HG03521 (cell line): ENCODE data around the gene LRG1.
"Not testable (repeated sequence)": the region's sequence is repeated elsewhere in the genome, so short reads cannot be mapped to it uniquely, and the experiment has no call there.

Experiments used
- ATAC-seq: cut with Tn5 transposase; IDR thresholded peaks from one replicate; pipeline ENCODE4 v1.9.1; 2021; ENCODE audit warnings: mild to moderate bottlenecking, moderate library complexity; ENCODE audit not compliant: unreplicated experiment

Gene LRG1

GRCh38 chr19:4531562-4532165, 8.2 kb downstream of the LRG1 start:
- ATAC-seq, result no peak

- no peak for ATAC-seq
These were observed 9.8 kb downstream of the LRG1 start for GRCh38 chr19:4529924-4530522.

- ATAC-seq, result no peak
These were observed 11.0 kb downstream of the LRG1 start for GRCh38 chr19:4528843-4529242.

GRCh38 chr19:4527377-4527776, 12.5 kb downstream of the LRG1 start:
- not testable (repeated sequence) for ATAC-seq

- ATAC-seq, result no peak
These were observed 14.3 kb downstream of the LRG1 start for GRCh38 chr19:4525563-4526002.

- no peak for ATAC-seq
These were observed 14.9 kb downstream of the LRG1 start for GRCh38 chr19:4524808-4525562.

- no peak for ATAC-seq
These were observed 16.3 kb downstream of the LRG1 start for GRCh38 chr19:4523306-4524110.

- ATAC-seq, result no peak
These were observed 17.4 kb downstream of the LRG1 start for GRCh38 chr19:4522291-4523002.

GRCh38 chr19:4521888-4522242, 18.0 kb downstream of the LRG1 start:
- no peak for ATAC-seq

- ATAC-seq, result no peak
These were observed 18.5 kb downstream of the LRG1 start for GRCh38 chr19:4521170-4521887.

- ATAC-seq, result no peak
These were observed 20.1 kb downstream of the LRG1 start for GRCh38 chr19:4519521-4520277.

GRCh38 chr19:4519172-4519496, 20.7 kb downstream of the LRG1 start:
- no peak for ATAC-seq

- no peak for ATAC-seq
These were observed 21.3 kb downstream of the LRG1 start, which contains the start of gene PLIN4 for GRCh38 chr19:4518345-4519171. Gene PLIN4, minus strand, starts transcription at chr19:4518486. Its CDS starts 214 bp downstream, at chr19:4518272.

GRCh38 chr19:4517451-4518057, 22.3 kb downstream of the LRG1 start:
- no peak for ATAC-seq

- ATAC-seq, result no peak
These were observed 22.9 kb downstream of the LRG1 start for GRCh38 chr19:4516939-4517300.

- no peak for ATAC-seq
These were observed 23.5 kb downstream of the LRG1 start for GRCh38 chr19:4516199-4516938.

GRCh38 chr19:4515732-4516131, 24.1 kb downstream of the LRG1 start:
- ATAC-seq, result no peak

- ATAC-seq, result no peak
These were observed 26.6 kb downstream of the LRG1 start for GRCh38 chr19:4513248-4513647.
